ENCODE measurements around the gene ECI1.

The ECI1 gene

DNA sequence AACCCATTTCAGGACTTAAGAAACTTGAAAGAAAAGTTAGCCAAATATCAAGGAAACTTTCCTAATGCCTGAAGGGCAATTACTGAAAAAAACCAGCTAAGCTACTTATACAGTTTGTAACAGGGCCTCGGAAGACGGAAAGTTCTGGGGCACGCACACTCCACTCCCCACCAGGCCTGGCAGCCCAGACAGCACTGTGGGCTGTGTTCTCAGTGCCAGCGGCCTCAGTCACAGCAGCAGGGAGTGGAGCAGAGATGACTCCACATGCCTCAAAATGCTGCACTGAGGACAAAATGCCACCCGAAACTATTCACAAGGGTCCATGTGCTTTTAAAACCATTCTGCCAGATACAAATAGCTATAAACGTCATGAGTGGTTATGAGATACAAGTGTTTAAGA lies 6.3 kb upstream of the ECI1 start:
- no peak for DNase-seq (ENCODE audit: extremely low spot score)
- ChIA-PET POLR2A (interaction anchor here (0.5 to 1.6 kb wide), 2 partner anchors 103 to 401 kb away, joined by 3 to 5 read pairs; no protein-coding TSS in a partner anchor), CTCF (interaction anchor here (1.5 kb wide), 2 partner anchors 63 to 183 kb away, joined by 3 to 4 read pairs; no protein-coding TSS in a partner anchor)
- TF ChIP-seq, protein P1, sequence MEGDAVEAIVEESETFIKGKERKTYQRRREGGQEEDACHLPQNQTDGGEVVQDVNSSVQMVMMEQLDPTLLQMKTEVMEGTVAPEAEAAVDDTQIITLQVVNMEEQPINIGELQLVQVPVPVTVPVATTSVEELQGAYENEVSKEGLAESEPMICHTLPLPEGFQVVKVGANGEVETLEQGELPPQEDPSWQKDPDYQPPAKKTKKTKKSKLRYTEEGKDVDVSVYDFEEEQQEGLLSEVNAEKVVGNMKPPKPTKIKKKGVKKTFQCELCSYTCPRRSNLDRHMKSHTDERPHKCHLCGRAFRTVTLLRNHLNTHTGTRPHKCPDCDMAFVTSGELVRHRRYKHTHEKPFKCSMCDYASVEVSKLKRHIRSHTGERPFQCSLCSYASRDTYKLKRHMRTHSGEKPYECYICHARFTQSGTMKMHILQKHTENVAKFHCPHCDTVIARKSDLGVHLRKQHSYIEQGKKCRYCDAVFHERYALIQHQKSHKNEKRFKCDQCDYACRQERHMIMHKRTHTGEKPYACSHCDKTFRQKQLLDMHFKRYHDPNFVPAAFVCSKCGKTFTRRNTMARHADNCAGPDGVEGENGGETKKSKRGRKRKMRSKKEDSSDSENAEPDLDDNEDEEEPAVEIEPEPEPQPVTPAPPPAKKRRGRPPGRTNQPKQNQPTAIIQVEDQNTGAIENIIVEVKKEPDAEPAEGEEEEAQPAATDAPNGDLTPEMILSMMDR (IDR thresholded peaks at IDR 0.05; ENCODE audit: control extremely low read depth, extremely low read depth, low read depth, missing control alignments) = no peak

DNA sequence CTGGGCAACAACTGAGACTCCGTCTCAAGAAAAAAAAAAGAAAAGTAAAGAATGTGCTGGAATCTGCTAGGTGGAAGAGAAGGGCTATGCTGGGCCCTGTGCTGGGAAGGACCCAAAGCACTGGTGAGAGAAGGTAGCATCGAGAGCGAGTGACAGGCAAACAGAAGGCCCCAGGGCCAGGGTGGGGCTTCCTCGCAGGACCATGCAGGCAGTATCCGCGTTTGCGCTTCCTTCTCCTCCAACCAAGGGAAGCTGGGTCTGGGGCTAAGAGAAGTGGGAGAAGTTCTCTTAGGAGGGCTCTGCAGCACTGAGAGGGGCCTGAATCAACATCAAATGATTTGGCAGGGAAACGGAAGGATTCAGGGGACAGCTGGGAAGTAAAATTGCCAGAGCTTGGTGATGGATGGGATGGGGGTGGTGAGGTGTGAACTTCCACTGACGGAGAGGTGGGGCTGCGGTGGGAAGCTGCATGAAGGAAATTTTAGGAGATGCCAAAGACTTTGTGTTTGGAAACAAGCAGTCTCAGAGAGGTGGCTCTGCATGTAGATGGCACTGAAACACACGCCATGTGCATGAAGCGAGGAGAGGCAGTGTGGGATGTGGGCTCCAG lies 5.2 kb upstream of the ECI1 start:
- ChIA-PET CTCF (interaction anchor here (1.5 kb wide), 1 partner anchor 62 kb away, joined by 4 read pairs; no protein-coding TSS in a partner anchor), POLR2A (interaction anchor here (0.9 to 1.6 kb wide), 2 partner anchors 101 to 102 kb away, joined by 3 to 5 read pairs; partner anchors contain the start of gene TRAF7)

DNA sequence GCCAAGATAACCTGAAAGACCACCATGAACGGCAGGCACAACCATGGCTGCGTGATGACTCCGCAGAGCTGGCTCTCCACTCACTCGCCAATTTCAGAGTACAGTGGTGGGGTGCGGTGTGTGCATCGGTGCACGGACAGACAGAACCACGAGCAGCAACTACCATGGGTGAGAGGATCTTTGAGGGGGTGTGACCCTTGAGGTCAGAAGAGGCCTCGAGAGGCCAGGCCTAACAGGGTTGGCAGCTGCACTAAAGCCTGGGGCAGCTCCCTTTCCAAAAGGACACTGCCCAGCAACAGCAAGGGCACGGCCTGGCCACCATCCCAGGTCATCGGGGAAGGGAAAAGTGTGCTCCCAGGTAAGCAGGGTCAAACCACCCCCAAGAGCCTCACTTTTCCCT lies 1.9 kb upstream of the ECI1 start:
- no peak for DNase-seq (ENCODE audit: extremely low spot score)
- ChIA-PET CTCF (interaction anchor here (2.3 to 3.1 kb wide), 2 partner anchors 10 to 59 kb away, joined by 16 to 33 read pairs; no protein-coding TSS in a partner anchor), POLR2A (interaction anchor here (0.7 to 1.1 kb wide), 3 partner anchors 8 to 98 kb away, joined by 3 to 5 read pairs (median 3); partner anchors contain the start of gene TRAF7)
- TF ChIP-seq, protein P1 (IDR thresholded peaks at IDR 0.05; ENCODE audit: control extremely low read depth, extremely low read depth, low read depth, missing control alignments) = no peak

More for the DNA sequence above, 5.2 kb upstream of the ECI1 start:
- no peak for DNase-seq (ENCODE audit: extremely low spot score)
- TF ChIP-seq, protein P1 (IDR thresholded peaks at IDR 0.05; ENCODE audit: control extremely low read depth, extremely low read depth, low read depth, missing control alignments) = no peak

DNA sequence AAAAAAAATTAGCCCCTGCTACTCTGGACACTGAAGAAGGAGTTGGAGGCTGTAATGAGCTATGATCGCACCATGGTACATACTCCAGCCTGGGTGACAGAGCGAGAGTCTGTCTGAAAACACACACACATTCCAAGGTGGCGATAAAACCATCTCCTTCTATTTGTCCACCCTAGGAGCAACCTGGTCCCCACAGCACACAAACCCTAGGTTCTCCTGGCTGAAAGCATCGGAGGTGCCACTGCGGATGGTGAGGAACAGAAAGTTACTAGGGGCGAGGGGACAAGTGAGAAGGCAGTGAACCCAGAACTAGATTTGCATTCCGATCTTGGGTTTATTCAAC lies 1.4 kb upstream of the ECI1 start:
- CTCF ChIA-PET = interaction anchor here (1.1 to 3.1 kb wide), 6 partner anchors 11 to 249 kb away, joined by 4 to 33 read pairs (median 12); no protein-coding TSS in a partner anchor
- DNase-seq (ENCODE audit: extremely low spot score) = no peak
- TF ChIP-seq, protein P1 (IDR thresholded peaks at IDR 0.05; ENCODE audit: control extremely low read depth, extremely low read depth, low read depth, missing control alignments) = no peak
- POLR2A ChIA-PET = interaction anchor here (0.7 to 1.9 kb wide), 4 partner anchors 8 to 288 kb away, joined by 3 to 7 read pairs (median 4); partner anchors contain the start of genes RPS2 and TRAF7

DNA sequence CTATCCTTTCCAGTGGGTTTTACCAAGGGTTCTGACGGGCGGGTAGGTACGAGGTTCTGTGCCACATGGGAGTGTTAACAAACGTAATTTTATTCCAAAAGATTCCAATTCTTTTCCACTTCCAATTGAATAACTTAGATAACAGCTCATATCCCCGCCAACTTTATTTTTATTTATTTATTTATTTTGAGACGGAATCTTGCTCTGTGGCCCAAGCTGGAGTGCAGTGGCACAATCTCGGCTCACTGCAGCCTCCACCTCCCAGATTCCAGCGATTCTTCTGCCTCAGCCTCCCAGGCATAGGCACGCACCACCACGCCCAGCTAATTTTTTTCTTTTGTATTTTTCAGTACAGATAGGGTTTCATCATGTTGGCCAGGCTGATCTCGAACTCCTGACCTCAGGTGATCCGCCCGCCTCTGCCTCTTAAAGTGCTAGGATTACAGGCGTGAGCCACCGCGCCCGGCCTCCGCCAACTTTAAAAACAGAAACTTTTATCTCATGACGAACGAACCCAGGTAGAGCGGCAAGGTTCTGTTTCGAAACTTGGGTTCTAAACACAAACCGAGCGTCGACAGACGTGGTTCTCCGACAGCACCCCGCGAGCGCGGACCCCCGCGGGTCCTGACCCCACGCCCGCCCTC lies 613 bp downstream of the ECI1 start:
- DNase-seq (ENCODE audit: extremely low spot score) = no peak

More for the DNA sequence above, 613 bp downstream of the ECI1 start:
- POLR2A ChIA-PET = interaction anchor here (0.6 to 1.9 kb wide), 5 partner anchors 10 to 720 kb away, joined by 3 to 8 read pairs (median 6); partner anchors contain the start of gene RPS2
- TF ChIP-seq, protein P1 (IDR thresholded peaks at IDR 0.05; ENCODE audit: control extremely low read depth, extremely low read depth, low read depth, missing control alignments) = no peak
- CTCF ChIA-PET = interaction anchor here (0.6 to 3.1 kb wide), 21 partner anchors 10 to 251 kb away, joined by 3 to 33 read pairs (median 4); partner anchors contain the start of gene RNPS1
